Mesendoderm (in vitro differentiated cells): Measurements from ENCODE around the gene NKD2.
"Not testable (repeated sequence)": the region's sequence is repeated elsewhere in the genome, so short reads cannot be mapped to it uniquely, and the experiment has no call there.

ENCODE experiments used
- DNase-seq: peaks from one replicate; pipeline ENCODE4 v3.0.0; 2013
- H2AK5ac ChIP-seq: 2 replicates; pipeline ENCODE4 v1.6.1; 2013; ENCODE audit warnings: low read length, inconsistent platforms
- H2BK120ac ChIP-seq: 2 replicates; pipeline ENCODE4 v1.6.1; 2013; ENCODE audit warnings: low read depth, mild to moderate bottlenecking, low read length, moderate library complexity, mixed read lengths
- H2BK15ac ChIP-seq: replicated peaks from 2 replicates; pipeline ENCODE4 v1.6.1; 2013; ENCODE audit warnings: low read depth, mild to moderate bottlenecking, moderate library complexity
- H2BK5ac ChIP-seq: 2 replicates; pipeline ENCODE4 v1.6.1; 2013; ENCODE audit warnings: low read length, inconsistent platforms
- H3K18ac ChIP-seq: 2 replicates; pipeline ENCODE4 v1.6.1; 2013; ENCODE audit warnings: mild to moderate bottlenecking, low read length, mixed read lengths
- H3K23ac ChIP-seq: one replicate; pipeline ENCODE4 v1.6.1; 2013; ENCODE audit warnings: low read length
- H3K27ac ChIP-seq: 2 replicates; pipeline ENCODE4 v1.5.1; 2013; ENCODE audit warnings: low read depth, mild to moderate bottlenecking, inconsistent platforms, low read length, moderate library complexity
- H3K27me3 ChIP-seq: 2 replicates; pipeline ENCODE4 v1.6.1; 2013; ENCODE audit warnings: low read length, control low read depth, mild to moderate bottlenecking, inconsistent platforms; ENCODE audit not compliant: insufficient read depth, poor library complexity
- H3K36me3 ChIP-seq: 2 replicates; pipeline ENCODE4 v1.6.1; 2013; ENCODE audit warnings: low read length, inconsistent platforms; ENCODE audit not compliant: control insufficient read depth, insufficient read depth
- H3K4ac ChIP-seq: one replicate; pipeline ENCODE4 v1.6.1; 2013; ENCODE audit warnings: low read depth, mild to moderate bottlenecking, low read length, moderate library complexity
- H3K4me1 ChIP-seq: 2 replicates; pipeline ENCODE4 v1.6.1; 2013; ENCODE audit warnings: low read depth, low read length, inconsistent platforms; ENCODE audit not compliant: control insufficient read depth
- H3K4me2 ChIP-seq: 2 replicates; pipeline ENCODE4 v1.6.1; 2013; ENCODE audit warnings: low read length
- H3K4me3 ChIP-seq: 2 replicates; pipeline ENCODE4 v1.5.1; 2013; ENCODE audit warnings: mild to moderate bottlenecking, low read length
- H3K56ac ChIP-seq: one replicate; pipeline ENCODE4 v1.6.1; 2013; ENCODE audit warnings: low read length
- H3K79me1 ChIP-seq: 2 replicates; pipeline ENCODE4 v1.6.1; 2013; ENCODE audit warnings: low read length, inconsistent platforms
- H3K79me2 ChIP-seq: 2 replicates; pipeline ENCODE4 v1.6.1; 2013; ENCODE audit warnings: mild to moderate bottlenecking, low read length; ENCODE audit not compliant: control insufficient read depth, insufficient read depth
- H3K9ac ChIP-seq: 2 replicates; pipeline ENCODE4 v1.6.1; 2013; ENCODE audit warnings: low read length, inconsistent platforms
- H4K5ac ChIP-seq: one replicate; pipeline ENCODE4 v1.6.1; 2013; ENCODE audit warnings: low read length
- H4K8ac ChIP-seq: one replicate; pipeline ENCODE4 v1.6.1; 2013; ENCODE audit warnings: low read depth, mild to moderate bottlenecking, control low read depth, low read length, moderate library complexity
- WGBS: extraction: QIAGEN DNeasy Blood & Tissue Kit; methylation state at CpG from one replicate; pipeline ENCODE4 v1.1.7; 2013; ENCODE audit warnings: low lambda C conversion rate, missing lambda C conversion rate; ENCODE audit not compliant: insufficient coverage; ENCODE audit errors: extremely low coverage; 5-methylcytosine and 5-hydroxymethylcytosine counted together

NKD2 gene

DNA sequence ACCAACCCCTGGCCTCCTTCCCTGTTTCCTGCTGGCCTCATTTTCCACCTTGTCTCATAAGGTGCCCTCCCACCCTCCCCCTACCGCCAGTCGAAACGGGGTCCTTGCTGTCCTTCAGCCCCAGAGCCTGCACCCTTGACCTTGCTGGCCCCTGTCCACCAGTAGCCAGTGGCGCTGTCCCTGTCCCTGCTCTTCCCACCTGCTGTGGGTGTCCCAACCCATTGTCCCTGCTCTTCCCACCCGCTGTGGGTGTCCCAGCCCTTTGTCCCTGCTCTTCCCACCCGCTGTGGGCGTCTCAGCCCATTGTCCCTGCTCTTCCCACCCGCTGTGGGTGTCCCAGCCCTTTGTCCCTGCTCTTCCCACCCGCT lies 13.4 kb downstream of the NKD2 start:
- peak overlapping the region; percentile 54 for H3K18ac ChIP-seq
- not testable (repeated sequence) for H2BK5ac ChIP-seq, H4K5ac ChIP-seq, H3K27me3 ChIP-seq, H4K8ac ChIP-seq, H2AK5ac ChIP-seq, H3K79me2 ChIP-seq, H3K4me2 ChIP-seq, H3K4me3 ChIP-seq, H3K23ac ChIP-seq, DNase-seq, H2BK120ac ChIP-seq, H3K36me3 ChIP-seq, H3K27ac ChIP-seq, H3K4me1 ChIP-seq, H2BK15ac ChIP-seq, H3K79me1 ChIP-seq, H3K9ac ChIP-seq
- WGBS: no CpG with 5 or more reads among the region's 9 CpGs
- peak overlapping the region; percentile 42 for H3K56ac ChIP-seq
- H3K4ac ChIP-seq: peak overlapping the region; percentile 16

DNA sequence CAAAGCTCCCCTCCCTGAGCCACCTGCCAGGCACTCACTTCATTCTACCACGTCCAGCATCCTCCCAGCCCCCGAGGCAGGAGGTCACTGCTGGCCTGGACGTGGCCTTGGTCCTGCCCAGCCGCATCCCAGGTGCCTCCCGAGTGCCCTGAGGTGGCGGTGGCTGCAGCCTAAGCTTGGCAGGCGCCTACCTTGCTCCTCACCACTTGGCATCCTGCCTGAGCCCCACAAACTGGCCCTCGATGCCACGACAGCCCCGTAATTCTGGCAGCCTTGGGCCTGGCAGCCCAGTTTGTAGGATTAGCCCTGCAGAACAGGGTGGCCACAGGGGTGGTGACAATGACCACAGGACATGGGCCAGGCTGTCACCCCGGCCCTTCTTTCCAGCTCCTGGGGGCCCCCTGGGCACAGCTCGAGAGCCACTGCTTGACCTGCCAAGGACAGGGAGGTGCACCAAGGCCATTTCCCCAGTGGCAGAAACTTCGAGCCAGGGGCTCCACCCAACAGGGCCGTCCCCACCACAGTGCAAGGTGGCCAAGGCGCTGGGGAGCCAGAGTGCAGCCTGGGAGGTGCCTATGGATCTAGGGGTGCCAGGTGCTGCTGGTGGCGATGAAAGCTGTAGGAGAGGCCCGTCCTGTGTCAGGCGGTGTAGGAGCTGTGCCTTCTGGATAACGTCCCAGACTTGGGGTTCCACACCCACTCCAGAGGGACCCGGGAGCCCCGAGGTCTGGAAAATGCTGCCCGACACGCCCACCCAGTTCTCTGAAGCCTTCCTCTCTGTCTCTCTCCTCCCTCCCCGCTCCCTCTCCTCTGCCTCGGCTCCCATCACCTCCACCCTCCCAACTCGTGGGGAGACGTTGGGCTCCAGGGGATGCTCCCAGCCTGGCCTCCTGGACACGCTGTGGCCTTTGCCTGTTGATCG lies 18.4 kb downstream of the NKD2 start:
- no peak overlapping the region for H2BK5ac ChIP-seq
- no peak overlapping the region for H3K4ac ChIP-seq
- no peak overlapping the region for H3K56ac ChIP-seq
- H3K9ac ChIP-seq: no peak overlapping the region
- no peak overlapping the region for H4K8ac ChIP-seq
- H3K23ac ChIP-seq: no peak overlapping the region
- no peak overlapping the region for H3K27ac ChIP-seq
- H3K79me1 ChIP-seq: no peaks in the 10 kb centered on the region
- H3K36me3 ChIP-seq: no peaks in the 10 kb centered on the region
- no peak overlapping the region for H3K4me2 ChIP-seq
- no peaks in the 10 kb centered on the region for H3K27me3 ChIP-seq
- H3K18ac ChIP-seq: no peak overlapping the region
- no peak overlapping the region for H4K5ac ChIP-seq
- H2BK15ac ChIP-seq: no peak overlapping the region
- no peaks in the 10 kb centered on the region for H3K4me1 ChIP-seq
- no peaks in the 10 kb centered on the region for H3K79me2 ChIP-seq
- H2BK120ac ChIP-seq: no peak overlapping the region
- no peak for DNase-seq
- no peak overlapping the region for H3K4me3 ChIP-seq
- no peak overlapping the region for H2AK5ac ChIP-seq
- WGBS: no CpG with 5 or more reads among the region's 29 CpGs

DNA sequence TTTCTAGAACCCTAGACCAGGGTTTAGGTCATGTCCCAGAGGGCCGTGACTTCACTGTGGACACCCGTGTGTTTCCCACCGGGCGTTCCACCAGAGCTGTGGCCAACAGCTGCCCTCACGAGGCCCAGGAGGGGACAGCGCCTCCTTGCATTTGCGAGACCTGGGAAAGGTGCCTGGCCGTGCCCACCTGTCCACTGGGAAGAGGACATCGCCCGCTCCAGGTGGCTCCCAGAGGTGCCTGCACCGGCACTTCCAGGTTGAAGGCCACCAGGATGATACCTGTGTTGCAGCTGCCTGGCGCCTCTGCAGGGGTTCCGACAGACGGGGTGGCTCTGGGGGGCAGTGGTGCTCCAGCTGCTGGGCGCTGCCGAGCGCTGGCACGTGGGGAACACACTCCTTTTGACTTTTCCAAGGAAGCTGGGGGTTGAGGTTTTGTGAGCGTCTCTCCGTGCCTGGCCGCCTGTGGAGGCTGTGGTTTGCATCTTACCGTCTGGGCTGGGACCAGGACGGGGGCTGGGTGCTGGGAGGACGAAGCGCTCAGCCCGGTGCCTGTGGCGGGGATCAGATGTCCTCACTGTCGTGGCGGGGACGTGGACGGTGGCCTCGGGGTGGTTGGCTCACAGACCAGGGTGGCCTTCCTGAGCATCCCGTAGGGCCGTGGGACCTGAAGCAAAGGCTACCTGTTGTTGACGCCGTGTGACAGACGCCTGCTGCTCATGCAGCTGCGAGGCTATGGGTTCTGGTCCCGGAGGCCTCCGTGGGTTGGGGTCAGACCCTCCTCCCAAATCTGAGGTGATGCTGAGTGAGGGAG lies 19.2 kb downstream of the NKD2 start:
- Histone ChIP-seq H2BK5ac (no peak overlapping the region), H3K23ac (no peak overlapping the region), H3K27ac (no peak overlapping the region), H3K4ac (no peak overlapping the region), H3K9ac (no peak overlapping the region), H4K5ac (no peak overlapping the region), H2AK5ac (no peak overlapping the region), H3K36me3 (no peaks in the 10 kb centered on the region), H3K4me3 (no peak overlapping the region), H4K8ac (no peak overlapping the region), H3K4me2 (no peak overlapping the region), H3K79me2 (no peaks in the 10 kb centered on the region), H2BK120ac (no peak overlapping the region), H2BK15ac (no peak overlapping the region), H3K79me1 (no peaks in the 10 kb centered on the region), H3K27me3 (no peaks in the 10 kb centered on the region), H3K56ac (no peak overlapping the region), H3K18ac (no peak overlapping the region), H3K4me1 (no peaks in the 10 kb centered on the region)
- DNase-seq: no peak
- no CpG with 5 or more reads among the region's 40 CpGs for WGBS

DNA sequence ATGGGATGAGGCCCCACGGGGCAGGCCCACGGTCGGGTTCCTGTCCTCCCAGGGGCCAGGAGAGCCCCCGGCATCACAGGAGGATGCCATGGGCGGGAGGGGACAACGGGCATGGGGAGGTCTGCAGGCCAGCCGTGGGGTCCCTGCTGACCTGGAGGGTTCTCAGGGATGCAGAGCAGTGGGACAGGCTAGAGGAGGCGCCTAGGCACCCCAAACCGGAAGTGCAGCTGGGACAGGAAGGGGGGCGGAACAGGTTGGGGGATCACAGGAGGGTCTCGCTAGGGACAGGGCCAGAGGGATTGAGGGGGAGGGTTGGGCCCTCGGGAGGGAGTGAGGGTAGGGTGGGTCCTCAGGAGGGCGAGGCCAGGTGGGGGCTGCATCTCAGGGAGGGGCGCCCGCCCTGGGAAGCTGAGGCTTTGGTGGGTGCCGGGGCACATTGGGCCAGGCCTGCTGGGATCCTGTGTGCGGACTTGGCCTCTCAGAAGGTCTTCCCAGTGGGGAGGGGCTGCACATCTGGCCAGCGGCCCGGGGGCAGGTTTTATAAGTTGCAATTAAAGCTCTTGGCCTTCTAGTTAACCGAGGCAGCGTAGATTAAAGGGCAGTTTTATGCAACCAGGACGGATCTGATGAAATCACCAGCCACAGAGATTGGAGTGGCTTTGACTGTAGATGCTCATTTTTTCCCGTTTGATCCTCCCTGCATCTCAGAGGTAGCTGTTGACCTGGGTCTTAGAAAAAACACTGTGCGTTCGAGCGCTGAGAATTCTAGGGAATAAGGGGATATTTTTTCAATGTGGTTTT lies 20.1 kb downstream of the NKD2 start:
- H2BK120ac ChIP-seq: no peak overlapping the region
- no peak overlapping the region for H3K4me3 ChIP-seq
- H3K27me3 ChIP-seq: no peaks in the 10 kb centered on the region
- no peak overlapping the region for H2BK5ac ChIP-seq
- no peaks in the 10 kb centered on the region for H3K36me3 ChIP-seq
- no peak overlapping the region for H4K5ac ChIP-seq
- no peak overlapping the region for H3K4ac ChIP-seq
- H3K4me2 ChIP-seq: no peak overlapping the region
- no peaks in the 10 kb centered on the region for H3K79me1 ChIP-seq
- H2AK5ac ChIP-seq: no peak overlapping the region
- H3K23ac ChIP-seq: no peak overlapping the region
- WGBS: no CpG with 5 or more reads among the region's 26 CpGs
- no peak overlapping the region for H3K56ac ChIP-seq
- no peaks in the 10 kb centered on the region for H3K79me2 ChIP-seq
- H3K4me1 ChIP-seq: no peaks in the 10 kb centered on the region
- no peak overlapping the region for H3K27ac ChIP-seq
- H3K9ac ChIP-seq: no peak overlapping the region
- no peak overlapping the region for H2BK15ac ChIP-seq
- no peak for DNase-seq
- H4K8ac ChIP-seq: no peak overlapping the region
- H3K18ac ChIP-seq: no peak overlapping the region

DNA sequence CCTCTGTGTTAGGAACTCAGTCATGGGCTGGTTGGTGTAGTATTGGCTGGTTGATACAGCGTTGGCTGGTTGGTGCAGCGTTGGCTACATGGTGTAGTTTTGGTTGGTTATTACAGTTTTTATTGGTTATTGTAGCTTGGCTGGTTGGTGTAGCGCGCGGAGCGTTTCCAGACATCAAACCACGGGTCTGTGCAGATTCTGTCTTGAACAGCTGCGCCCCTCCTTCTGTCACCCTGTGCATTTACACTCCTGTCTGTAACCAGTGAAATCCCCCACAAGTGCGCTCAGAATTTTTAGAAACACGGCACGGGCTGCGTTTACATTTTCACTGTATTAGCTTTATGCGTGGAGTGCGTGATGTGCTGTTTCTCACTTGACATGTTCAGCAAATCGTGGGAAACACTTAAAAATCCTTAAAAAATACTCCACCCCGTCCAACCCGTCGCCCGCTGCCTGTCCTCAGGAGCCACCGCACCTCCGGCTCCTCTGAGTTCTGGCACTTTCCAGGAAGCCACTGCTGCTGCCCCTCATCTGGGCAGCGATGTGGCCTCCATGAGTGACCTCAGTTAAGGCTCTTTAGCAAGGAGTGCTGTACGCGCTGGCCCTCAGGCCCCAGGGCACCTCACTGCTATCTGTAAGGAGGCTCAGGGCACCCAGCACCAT lies 20.8 kb downstream of the NKD2 start:
- no CpG with 5 or more reads among the region's 24 CpGs for WGBS
- Histone ChIP-seq H4K8ac (no peak overlapping the region), H3K18ac (no peak overlapping the region), H2AK5ac (no peak overlapping the region), H2BK15ac (no peak overlapping the region), H3K9ac (no peak overlapping the region), H4K5ac (no peak overlapping the region), H3K27ac (no peak overlapping the region), H3K4me3 (no peak overlapping the region), H3K27me3 (no peaks in the 10 kb centered on the region), H2BK5ac (no peak overlapping the region), H2BK120ac (no peak overlapping the region), H3K23ac (no peak overlapping the region), H3K4me1 (no peaks in the 10 kb centered on the region), H3K4ac (no peak overlapping the region), H3K56ac (no peak overlapping the region), H3K79me2 (no peaks in the 10 kb centered on the region), H3K4me2 (no peak overlapping the region), H3K36me3 (no peaks in the 10 kb centered on the region), H3K79me1 (no peaks in the 10 kb centered on the region)
- DNase-seq: no peak
